Measurements from ENCODE around the gene GRM4. TPM values are rescaled to one million over a fixed set of nuclear protein-coding genes. Genes with fewer than 3 reads are reported as not detected.

Gene GRM4
- total RNA-seq, 1 experiment from 2014 or later = not detected

GRCh38 chr6:33983721-33984465 lies 162.0 kb downstream of the GRM4 start:
- Mint-ChIP-seq H3K9me3 (ENCODE audit: unreplicated experiment) (no peaks in the 10 kb centered on the region), H3K4me3 (ENCODE audit: unreplicated experiment) (no peak overlapping the region), H3K27me3 (ENCODE audit: insufficient read depth, unreplicated experiment) (peaks cover 19% of the 10 kb centered on the region), H3K36me3 (ENCODE audit: insufficient read depth, unreplicated experiment) (no peaks in the 10 kb centered on the region), H3K27ac (ENCODE audit: low read depth, unreplicated experiment) (no peak overlapping the region), H3K4me1 (ENCODE audit: insufficient read depth, unreplicated experiment) (no peaks in the 10 kb centered on the region)
- DNase-seq (ENCODE audit: unreplicated experiment) = no peak
- intact Hi-C loops (cut with micrococcal nuclease) = no loop called here
- ChIA-PET POLR2A (no interaction called here), CTCF (interaction anchor here (0.8 to 1.2 kb wide), 3 partner anchors 15 to 172 kb away, joined by 3 read pairs; no protein-coding TSS in a partner anchor)
- no peak for TF ChIP-seq CTCF (IDR thresholded peaks at IDR 0.05; ENCODE audit: unreplicated experiment)
- BruUV-seq (replicated peaks) = no TSS peak

DNA sequence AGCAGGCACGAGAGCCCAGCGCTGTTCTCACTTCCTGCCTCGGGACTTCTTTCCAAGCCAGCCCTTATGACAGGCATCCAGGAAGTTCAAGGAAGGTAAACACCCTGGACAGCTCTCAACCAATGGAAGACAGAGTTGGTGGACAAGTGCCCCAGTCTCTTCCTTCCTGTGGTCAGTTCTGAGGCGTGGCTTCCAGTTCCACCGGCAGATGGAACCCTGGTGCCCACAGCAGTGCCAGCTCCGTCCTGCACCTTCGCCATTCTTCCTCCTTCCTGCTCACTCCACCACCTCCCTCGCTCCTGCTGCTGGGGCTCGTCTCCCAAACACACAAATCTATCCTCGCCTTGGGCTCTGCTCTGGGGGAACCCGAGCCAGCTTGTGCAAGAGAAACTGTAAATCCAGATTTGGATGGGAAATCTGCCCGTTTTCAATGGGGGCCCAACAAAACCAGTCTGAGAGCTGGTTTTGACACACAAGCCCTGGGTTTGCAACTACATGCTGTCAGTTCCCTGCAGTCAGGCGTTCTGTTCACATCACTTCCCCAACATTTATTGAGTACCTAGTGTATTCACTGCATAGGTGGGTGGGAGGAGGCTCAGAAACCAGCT lies 162.7 kb downstream of the GRM4 start:
- H3K27me3 Mint-ChIP-seq (ENCODE audit: insufficient read depth, unreplicated experiment) = peaks cover 19% of the 10 kb centered on the region
- H3K9me3 Mint-ChIP-seq (ENCODE audit: unreplicated experiment) = no peaks in the 10 kb centered on the region
- no peak overlapping the region for H3K4me3 Mint-ChIP-seq (ENCODE audit: unreplicated experiment)
- intact Hi-C loops (cut with micrococcal nuclease) = no loop called here
- H3K4me1 Mint-ChIP-seq (ENCODE audit: insufficient read depth, unreplicated experiment) = no peaks in the 10 kb centered on the region
- BruUV-seq (replicated peaks) = no TSS peak
- H3K36me3 Mint-ChIP-seq (ENCODE audit: insufficient read depth, unreplicated experiment) = no peaks in the 10 kb centered on the region
- no peak for TF ChIP-seq CTCF (IDR thresholded peaks at IDR 0.05; ENCODE audit: unreplicated experiment)
- H3K27ac Mint-ChIP-seq (ENCODE audit: low read depth, unreplicated experiment) = no peak overlapping the region
- peak; percentile 31 for DNase-seq (ENCODE audit: unreplicated experiment)
- POLR2A ChIA-PET = interaction anchor here (0.6 kb wide), 2 partner anchors 14 to 120 kb away, joined by 3 to 4 read pairs; no protein-coding TSS in a partner anchor
- CTCF ChIA-PET = interaction anchor here (0.8 to 1.0 kb wide), 2 partner anchors 16 to 172 kb away, joined by 3 read pairs; no protein-coding TSS in a partner anchor

DNA sequence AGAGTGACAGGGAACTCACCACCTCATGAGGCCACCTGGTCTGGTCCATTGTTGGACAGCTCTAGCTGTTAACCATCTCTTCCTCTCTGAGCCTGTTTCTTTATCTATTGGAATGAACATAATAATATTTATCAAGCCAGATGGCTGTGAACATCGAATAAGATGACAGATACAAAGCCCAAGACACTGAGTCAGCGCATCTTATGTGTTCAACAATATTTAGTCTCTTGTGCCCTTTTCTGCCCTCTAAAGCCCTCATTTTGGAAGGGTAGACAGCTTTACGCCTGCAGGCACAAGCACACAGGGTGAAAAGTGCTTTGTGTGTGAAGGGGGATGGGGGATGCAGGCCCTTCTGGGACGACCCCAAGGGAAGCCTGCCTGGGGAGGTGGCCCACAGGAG lies 164.0 kb downstream of the GRM4 start:
- H3K36me3 Mint-ChIP-seq (ENCODE audit: insufficient read depth, unreplicated experiment) = no peaks in the 10 kb centered on the region
- no TSS peak for BruUV-seq (replicated peaks)
- H3K9me3 Mint-ChIP-seq (ENCODE audit: unreplicated experiment) = no peaks in the 10 kb centered on the region
- no peak for TF ChIP-seq CTCF (IDR thresholded peaks at IDR 0.05; ENCODE audit: unreplicated experiment)
- DNase-seq (ENCODE audit: unreplicated experiment) = no peak
- ChIA-PET CTCF (interaction anchor here (0.6 kb wide), 1 partner anchor 89 kb away, joined by 3 read pairs; no protein-coding TSS in a partner anchor), POLR2A (interaction anchor here (0.7 kb wide), 1 partner anchor 402 kb away, joined by 3 read pairs; the partner anchor contains the start of gene BAK1)
- no peak overlapping the region for H3K27ac Mint-ChIP-seq (ENCODE audit: low read depth, unreplicated experiment)
- H3K4me3 Mint-ChIP-seq (ENCODE audit: unreplicated experiment) = no peak overlapping the region
- intact Hi-C loops (cut with micrococcal nuclease) = no loop called here
- H3K27me3 Mint-ChIP-seq (ENCODE audit: insufficient read depth, unreplicated experiment) = peaks cover 32% of the 10 kb centered on the region
- no peaks in the 10 kb centered on the region for H3K4me1 Mint-ChIP-seq (ENCODE audit: insufficient read depth, unreplicated experiment)

- intact Hi-C loops (cut with micrococcal nuclease) = no loop called here
- H3K27ac Mint-ChIP-seq (ENCODE audit: low read depth, unreplicated experiment) = no peak overlapping the region
- DNase-seq (ENCODE audit: unreplicated experiment) = no peak
- no TSS peak for BruUV-seq (replicated peaks)
- H3K27me3 Mint-ChIP-seq (ENCODE audit: insufficient read depth, unreplicated experiment) = peaks cover 36% of the 10 kb centered on the region
- CTCF ChIA-PET = no interaction called here
- no peak for TF ChIP-seq CTCF (IDR thresholded peaks at IDR 0.05; ENCODE audit: unreplicated experiment)
- no peaks in the 10 kb centered on the region for H3K36me3 Mint-ChIP-seq (ENCODE audit: insufficient read depth, unreplicated experiment)
- H3K4me3 Mint-ChIP-seq (ENCODE audit: unreplicated experiment) = no peak overlapping the region
- no peaks in the 10 kb centered on the region for H3K9me3 Mint-ChIP-seq (ENCODE audit: unreplicated experiment)
- no peaks in the 10 kb centered on the region for H3K4me1 Mint-ChIP-seq (ENCODE audit: insufficient read depth, unreplicated experiment)
- POLR2A ChIA-PET = interaction anchor here (0.7 kb wide), 1 partner anchor 402 kb away, joined by 3 read pairs; the partner anchor contains the start of gene BAK1
These were observed 164.5 kb downstream of the GRM4 start for GRCh38 chr6:33981421-33981820.

All from MCF 10A (cell line).